ENCODE measurements around the gene CDKAL1. TPM values are rescaled to one million over a fixed set of nuclear protein-coding genes. Genes with fewer than 3 reads are reported as not detected.
A peak's percentile ranks its signal among the peaks of the same experiment; 100 is the strongest.

CDKAL1 gene
- total RNA-seq, 6 experiments from 2014 or later = 9.2 to 14.3 (median 11.9) TPM

DNA sequence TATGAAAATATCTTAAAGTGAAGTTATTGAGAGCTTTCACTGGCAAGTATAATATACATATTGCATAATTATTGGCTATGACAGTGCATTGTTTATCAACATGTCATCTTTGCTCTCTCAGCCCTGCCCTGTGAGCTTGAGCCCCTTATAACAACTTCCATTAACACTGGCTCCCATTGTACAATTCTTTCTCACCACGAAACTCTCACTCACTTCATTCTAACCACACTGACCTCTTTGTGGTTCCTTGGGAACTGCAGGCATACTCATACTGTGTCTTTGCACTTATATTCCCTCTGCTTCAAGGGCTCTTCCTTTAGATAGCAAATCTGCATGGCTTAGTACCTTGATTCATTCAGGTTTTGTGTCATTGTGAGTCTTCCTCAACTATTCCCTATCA is 411.8 kb downstream of the CDKAL1 start:
- Mint-ChIP-seq H3K36me3 (ENCODE audit: low read depth) (peaks cover 15% of the 10 kb centered on the region), H3K9me3 (peaks cover 15% of the 10 kb centered on the region), H3K27ac (no peak overlapping the region), H3K4me3 (no peak overlapping the region), H3K27me3 (ENCODE audit: insufficient read depth) (peaks cover 3% of the 10 kb centered on the region; the same call in 1 of the 2 replicates), H3K4me1 (ENCODE audit: low read depth) (no peaks in the 10 kb centered on the region)
- DNase-seq = peak; percentile 4
- TF ChIP-seq, protein P1, sequence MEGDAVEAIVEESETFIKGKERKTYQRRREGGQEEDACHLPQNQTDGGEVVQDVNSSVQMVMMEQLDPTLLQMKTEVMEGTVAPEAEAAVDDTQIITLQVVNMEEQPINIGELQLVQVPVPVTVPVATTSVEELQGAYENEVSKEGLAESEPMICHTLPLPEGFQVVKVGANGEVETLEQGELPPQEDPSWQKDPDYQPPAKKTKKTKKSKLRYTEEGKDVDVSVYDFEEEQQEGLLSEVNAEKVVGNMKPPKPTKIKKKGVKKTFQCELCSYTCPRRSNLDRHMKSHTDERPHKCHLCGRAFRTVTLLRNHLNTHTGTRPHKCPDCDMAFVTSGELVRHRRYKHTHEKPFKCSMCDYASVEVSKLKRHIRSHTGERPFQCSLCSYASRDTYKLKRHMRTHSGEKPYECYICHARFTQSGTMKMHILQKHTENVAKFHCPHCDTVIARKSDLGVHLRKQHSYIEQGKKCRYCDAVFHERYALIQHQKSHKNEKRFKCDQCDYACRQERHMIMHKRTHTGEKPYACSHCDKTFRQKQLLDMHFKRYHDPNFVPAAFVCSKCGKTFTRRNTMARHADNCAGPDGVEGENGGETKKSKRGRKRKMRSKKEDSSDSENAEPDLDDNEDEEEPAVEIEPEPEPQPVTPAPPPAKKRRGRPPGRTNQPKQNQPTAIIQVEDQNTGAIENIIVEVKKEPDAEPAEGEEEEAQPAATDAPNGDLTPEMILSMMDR (IDR thresholded peaks at IDR 0.05) = 0 out of 2 replicates have a peak, but pooled peaks have one; percentile 18

DNA sequence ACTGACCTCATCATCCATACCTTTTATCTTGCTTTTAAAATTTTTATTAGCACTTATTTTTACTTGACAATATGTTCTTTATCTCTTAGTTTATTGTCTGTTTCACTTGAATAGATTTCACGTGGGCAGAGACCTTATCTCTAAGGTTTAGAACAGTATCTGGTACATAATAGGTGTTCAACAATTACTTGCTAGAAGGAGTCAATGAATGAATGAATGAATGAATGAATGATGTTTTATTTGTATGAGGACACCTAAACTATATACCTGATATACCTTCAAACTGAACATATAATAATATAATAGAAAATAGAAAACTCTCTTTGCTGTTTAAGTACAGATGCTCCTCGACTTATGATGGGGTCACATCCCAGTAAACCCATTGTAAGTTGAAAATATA is 412.6 kb downstream of the CDKAL1 start:
- H3K36me3 Mint-ChIP-seq (ENCODE audit: low read depth) = peaks cover 15% of the 10 kb centered on the region
- TF ChIP-seq, protein P1 (IDR thresholded peaks at IDR 0.05) = no peak

DNA sequence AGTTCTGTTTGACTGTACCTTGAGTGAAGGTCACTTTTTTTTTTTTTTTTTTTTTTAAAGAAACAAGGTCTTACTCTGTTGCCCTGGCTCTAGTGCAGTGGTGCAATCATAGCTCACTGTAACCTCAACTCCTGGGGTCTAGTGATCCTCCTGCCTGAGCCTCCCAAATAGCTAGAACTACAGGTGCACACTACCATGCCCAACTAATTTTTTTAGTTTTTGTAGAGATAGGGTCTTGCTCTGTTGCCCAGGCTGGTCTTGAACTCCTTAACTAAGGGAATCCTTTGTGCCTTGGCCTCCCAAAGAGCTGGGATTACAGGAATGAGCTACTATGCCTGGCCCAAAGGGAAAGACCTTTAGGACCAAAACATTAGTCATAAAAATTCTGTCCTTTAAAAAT is 413.7 kb downstream of the CDKAL1 start:
- TF ChIP-seq, protein P1 (IDR thresholded peaks at IDR 0.05) = no peak
- Mint-ChIP-seq H3K27me3 (ENCODE audit: insufficient read depth) (peaks cover 3% of the 10 kb centered on the region; the same call in 1 of the 2 replicates), H3K4me3 (no peak overlapping the region), H3K9me3 (peaks cover 12% of the 10 kb centered on the region), H3K36me3 (ENCODE audit: low read depth) (peaks cover 13% of the 10 kb centered on the region), H3K27ac (no peak overlapping the region), H3K4me1 (ENCODE audit: low read depth) (peaks cover 11% of the 10 kb centered on the region)
- DNase-seq = no peak

More for the DNA sequence above, 412.6 kb downstream of the CDKAL1 start:
- no peak overlapping the region for H3K27ac Mint-ChIP-seq
- no peak overlapping the region for H3K4me3 Mint-ChIP-seq
- peaks cover 3% of the 10 kb centered on the region; the same call in 1 of the 2 replicates for H3K27me3 Mint-ChIP-seq (ENCODE audit: insufficient read depth)
- peaks cover 15% of the 10 kb centered on the region for H3K9me3 Mint-ChIP-seq
- peaks cover under 1% of the 10 kb centered on the region; the same call in 1 of the 2 replicates for H3K4me1 Mint-ChIP-seq (ENCODE audit: low read depth)
- DNase-seq = no peak

GRCh38 chr6:20948556-20948955 is 414.3 kb downstream of the CDKAL1 start:
- H3K36me3 Mint-ChIP-seq (ENCODE audit: low read depth) = peaks cover 7% of the 10 kb centered on the region

DNA sequence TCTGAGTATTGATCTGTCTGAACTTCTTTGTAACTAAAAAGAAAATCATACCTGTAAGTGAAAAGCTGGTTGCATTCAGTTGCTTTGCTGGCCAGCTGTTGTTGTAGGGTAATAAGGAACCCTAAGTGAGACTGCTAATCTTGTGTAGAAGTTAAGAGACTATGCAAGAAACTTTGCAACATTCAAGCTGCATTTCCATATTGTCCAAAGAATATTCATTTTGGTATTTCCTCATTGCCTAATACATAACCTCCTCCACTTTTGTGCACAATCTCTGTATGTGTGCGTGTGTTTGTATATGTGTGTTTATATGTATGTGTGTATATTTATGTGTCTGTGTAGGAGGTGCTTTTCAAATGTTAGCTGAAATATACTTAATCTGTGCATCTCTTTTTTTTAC is 414.9 kb downstream of the CDKAL1 start:
- DNase-seq = no peak
- TF ChIP-seq, protein P1 (IDR thresholded peaks at IDR 0.05) = no peak
- Mint-ChIP-seq H3K4me3 (no peak overlapping the region), H3K36me3 (ENCODE audit: low read depth) (peaks cover under 1% of the 10 kb centered on the region; the same call in 1 of the 2 replicates), H3K27ac (no peak overlapping the region), H3K4me1 (ENCODE audit: low read depth) (peaks cover 15% of the 10 kb centered on the region), H3K9me3 (peaks cover under 1% of the 10 kb centered on the region; the same call in 1 of the 2 replicates), H3K27me3 (ENCODE audit: insufficient read depth) (peaks cover under 1% of the 10 kb centered on the region; the same call in 1 of the 2 replicates)

More at GRCh38 chr6:20948556-20948955, 414.3 kb downstream of the CDKAL1 start:
- Mint-ChIP-seq H3K9me3 (peaks cover 6% of the 10 kb centered on the region), H3K27me3 (ENCODE audit: insufficient read depth) (peaks cover 3% of the 10 kb centered on the region; the same call in 1 of the 2 replicates), H3K4me1 (ENCODE audit: low read depth) (peaks cover 15% of the 10 kb centered on the region), H3K27ac (no peak overlapping the region), H3K4me3 (no peak overlapping the region)
- TF ChIP-seq, protein P1 (IDR thresholded peaks at IDR 0.05) = no peak
- no peak for DNase-seq
